GM21576 (cell line): ENCODE measurements around the gene SELENOI.
A peak's percentile ranks its signal among the peaks of the same experiment; 100 is the strongest.
"Not testable (repeated sequence)": the region's sequence is repeated elsewhere in the genome, so short reads cannot be mapped to it uniquely, and the experiment has no call there.

ENCODE experiments used
- ATAC-seq: cut with Tn5 transposase; IDR thresholded peaks from one replicate; pipeline ENCODE4 v1.9.1; 2021; ENCODE audit warnings: mild to moderate bottlenecking, moderate library complexity; ENCODE audit not compliant: unreplicated experiment

Gene SELENOI, protein sequence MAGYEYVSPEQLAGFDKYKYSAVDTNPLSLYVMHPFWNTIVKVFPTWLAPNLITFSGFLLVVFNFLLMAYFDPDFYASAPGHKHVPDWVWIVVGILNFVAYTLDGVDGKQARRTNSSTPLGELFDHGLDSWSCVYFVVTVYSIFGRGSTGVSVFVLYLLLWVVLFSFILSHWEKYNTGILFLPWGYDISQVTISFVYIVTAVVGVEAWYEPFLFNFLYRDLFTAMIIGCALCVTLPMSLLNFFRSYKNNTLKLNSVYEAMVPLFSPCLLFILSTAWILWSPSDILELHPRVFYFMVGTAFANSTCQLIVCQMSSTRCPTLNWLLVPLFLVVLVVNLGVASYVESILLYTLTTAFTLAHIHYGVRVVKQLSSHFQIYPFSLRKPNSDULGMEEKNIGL

DNA sequence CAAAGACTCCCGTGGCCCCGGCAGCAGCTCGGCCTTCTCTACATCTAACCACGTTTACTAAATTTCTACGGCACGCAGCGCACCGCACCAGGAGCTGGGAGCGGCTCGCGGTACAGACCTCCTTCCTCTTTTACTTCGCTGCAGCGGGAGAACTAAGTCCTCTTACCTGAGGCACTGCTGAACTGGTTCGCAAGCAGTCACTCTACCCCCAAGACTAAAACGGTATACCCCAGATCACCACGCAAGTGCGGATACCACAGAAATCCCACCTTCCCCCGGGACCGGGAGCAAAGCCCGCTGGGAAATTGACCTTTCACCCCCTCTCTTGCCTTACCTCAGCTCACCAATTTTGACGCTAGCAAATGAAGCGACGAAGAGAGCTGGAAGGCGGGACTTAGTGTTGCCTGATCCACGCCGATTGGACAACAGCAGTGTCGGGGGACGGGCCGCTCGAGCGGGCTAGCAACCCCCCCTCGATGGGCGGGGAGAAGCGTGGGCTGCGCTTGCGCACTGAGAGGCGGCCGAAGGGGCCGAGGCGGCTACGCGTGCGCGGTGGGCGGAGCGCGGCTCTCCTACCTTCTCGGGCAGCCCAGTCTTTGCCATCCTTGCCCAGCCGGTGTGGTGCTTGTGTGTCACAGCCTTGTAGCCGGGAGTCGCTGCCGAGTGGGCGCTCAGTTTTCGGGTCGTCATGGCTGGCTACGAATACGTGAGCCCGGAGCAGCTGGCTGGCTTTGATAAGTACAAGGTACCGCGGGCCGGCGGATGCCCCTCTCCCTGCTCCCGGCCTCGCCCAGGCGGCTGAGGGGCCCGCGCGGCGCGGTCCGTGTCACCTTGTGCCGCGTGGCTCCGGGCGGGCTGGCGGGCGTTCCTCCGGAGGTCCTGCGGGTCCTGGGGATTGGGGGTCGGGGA is at the start of gene SELENOI:
SELENOI (plus strand) TSS at position 599 of the 909 bp plus-strand sequence; CDS start at position 689, 90 bp downstream.
- ATAC-seq = peak; percentile 94

DNA sequence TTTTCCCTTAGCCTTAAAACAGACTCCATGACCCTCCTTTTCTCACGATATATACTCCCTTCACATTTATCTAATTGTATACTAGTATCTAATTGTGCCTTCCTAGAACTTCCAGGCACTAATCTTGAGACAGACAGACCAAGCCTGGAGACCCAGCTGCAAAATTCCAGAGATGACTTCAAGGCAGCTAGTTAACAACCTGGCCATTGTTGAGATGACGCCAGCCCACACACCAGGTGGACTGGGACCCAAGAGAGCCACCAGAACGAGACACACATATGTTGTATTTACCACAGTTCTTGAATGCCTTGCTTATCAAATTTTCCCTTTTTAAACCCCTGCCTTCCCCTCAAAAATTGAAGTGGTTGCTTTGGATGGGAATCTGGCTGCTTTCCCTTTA is 48.9 kb upstream of the SELENOI start:
- no peak for ATAC-seq

DNA sequence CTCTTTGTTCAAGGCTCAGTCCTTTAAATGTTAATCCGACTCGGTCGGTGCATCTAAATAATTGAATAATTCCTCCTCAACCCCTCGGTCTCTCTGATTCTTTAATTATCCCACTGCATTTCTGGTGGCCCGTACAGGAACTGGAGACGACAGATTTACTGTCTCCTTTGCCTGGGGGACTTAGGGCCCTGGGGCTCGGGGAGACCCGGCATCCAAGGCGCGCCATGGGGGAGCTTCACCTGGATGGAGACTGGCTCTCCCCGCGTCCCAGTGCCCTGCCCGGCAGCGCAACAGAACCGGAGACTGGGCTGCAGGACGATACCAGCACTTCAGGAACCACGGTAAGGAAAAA is 47.7 kb upstream of the SELENOI start:
- no peak for ATAC-seq

DNA sequence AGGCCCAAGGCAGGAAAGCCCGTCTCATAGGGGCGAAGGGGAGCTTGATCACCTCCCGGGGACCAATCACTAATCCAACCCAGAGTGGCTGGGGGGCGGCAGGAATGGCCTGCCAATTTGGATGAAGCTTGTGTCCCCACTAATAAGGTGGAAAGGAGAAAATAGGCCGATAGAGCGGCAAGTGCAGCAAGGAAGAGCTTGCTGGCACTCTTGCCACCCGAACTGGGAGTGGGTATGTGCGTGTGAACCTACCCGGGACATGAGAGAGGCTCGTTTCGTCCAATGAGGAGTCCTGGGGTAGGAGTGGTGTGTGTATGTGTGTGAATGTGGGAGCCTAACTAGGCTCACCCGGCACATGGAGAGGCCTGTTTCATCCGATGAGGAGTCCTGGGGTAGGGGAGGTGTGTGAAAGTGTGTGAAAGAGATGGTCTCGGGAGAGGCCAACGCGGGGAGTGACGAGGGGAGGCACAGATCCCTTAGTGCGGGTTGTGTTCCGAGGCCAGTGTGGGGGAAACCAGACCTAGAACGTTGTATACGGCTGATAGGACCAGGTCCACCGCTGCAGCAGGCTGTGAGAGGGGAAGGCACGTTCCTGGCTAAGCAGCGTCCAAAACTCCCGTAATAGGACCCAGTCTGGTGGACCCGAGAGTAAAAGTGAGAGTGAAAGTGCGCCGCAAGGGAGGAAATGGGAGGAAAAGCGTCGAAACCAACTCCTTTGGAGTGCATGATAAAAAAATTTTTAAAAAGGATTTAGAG is 47.1 kb upstream of the SELENOI start:
- no peak for ATAC-seq

DNA sequence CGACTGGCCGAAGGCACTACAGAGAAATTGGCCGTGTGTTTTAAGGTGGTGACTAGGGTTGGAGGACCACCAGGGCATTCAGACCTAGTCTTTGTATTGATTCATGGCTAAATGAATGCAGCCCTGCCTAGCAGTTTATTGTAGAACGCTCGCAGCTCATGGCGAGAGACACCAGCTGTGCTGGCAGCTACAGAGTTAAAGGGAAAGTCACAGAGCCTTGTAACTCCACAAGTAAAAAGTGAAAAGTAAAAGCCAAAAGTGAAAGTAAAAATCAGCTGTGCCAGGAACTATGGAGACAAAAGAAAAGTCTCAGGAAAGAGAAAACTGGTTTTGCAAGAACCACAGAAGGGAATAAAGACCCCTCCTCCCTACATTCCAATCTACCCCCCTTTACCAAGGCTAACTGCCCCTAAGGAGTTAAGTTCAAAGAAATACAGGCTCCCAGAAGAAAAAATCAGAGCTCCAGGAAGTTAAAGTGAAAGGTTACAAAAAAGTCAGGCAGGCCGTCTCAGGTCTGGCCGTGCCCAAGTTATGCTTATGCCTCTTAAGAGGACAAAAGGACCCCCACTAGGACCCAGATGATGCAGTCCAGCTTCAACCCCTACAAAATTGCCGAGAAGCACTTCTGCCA is 46.4 kb upstream of the SELENOI start:
- ATAC-seq = no peak

DNA sequence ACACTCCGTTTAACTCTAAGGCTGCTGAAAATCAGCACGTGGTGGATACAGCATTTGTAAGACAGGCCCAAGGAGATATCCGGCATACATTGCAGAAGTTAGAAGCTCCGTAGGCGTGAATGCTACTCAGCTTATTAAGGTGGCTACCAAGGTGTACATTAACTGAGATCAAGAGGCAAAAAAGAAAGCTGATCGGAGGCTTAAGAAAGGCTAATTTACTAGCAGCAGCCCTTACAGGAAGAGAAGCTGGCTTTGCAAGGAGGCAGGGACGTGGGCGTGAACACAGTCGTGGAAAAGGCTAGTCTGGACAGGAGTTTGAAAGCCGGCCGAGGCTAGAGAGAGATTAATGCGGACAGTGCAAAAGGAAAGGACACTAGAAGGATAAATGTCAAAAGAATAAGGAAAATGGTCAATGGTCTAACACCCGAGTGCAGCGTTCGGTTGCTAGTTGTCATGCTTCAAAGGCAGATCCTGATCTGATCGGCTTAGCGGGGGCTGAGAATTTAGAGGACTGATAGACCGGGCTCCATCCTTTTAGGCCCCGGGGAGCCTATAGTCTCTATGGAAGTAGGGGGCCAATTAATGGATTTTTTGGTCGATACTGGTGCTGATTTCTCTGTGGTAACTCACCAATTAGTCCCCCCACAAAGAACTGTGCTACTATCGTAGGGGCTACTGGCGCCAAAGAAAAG is 45.6 kb upstream of the SELENOI start:
- ATAC-seq = no peak

DNA sequence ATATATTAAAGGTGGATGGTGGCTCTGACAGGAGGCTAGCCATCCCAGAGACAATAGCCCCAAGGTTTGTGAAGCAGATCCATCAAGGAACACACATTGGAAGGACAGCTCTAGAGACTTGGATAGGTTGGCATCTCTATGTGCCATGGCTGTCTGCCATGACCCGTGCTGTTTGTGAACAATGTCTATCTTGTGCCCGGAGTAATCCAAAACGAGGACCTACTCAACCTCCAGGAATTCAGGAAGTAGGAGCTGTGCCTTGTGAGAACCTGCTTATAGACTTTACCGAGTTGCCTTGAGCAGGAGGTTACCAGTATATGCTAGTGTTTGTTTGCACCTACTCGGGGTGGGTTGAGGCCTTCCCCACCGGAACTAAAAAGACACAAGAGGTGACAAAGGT is 43.1 kb upstream of the SELENOI start:
- ATAC-seq = no peak

DNA sequence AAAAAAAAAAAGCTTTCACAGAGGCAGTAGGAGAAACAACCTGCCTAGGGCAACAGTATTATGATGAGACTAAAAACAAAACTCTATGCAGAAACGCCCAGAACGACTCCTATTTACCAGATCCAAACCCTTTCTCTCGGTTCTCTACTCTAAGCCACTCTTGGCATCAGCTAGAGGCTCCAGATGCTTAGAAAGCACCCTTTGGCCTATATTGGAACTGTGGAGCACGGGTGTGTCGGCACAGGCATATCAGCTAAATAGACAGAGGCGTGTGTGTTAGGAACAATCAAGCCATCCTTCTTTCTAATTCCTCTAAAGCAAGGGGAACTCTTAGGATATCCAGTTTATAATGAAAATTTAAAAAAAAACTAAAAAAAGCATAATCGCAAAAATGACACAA is 40.8 kb upstream of the SELENOI start:
- not testable (repeated sequence) for ATAC-seq

DNA sequence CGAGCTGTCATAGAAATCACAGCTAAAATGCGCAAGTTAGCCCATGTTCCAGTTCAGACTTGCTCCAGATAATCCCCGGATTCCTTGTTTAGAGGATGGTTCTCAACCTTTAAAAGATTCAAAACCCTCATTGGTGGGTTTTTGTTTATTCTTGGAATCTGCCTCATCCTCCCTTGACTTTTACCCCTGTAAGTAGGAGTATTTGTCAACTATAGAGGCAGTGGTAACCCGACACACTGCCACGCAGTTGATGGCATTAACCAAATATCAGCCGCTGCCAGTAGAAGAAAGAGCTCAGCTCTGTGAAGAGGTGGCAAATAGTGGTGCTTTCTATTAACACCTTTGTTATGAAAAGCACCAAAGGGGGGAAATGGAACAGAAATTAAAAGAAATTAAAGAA is 40.4 kb upstream of the SELENOI start:
- no peak for ATAC-seq

DNA sequence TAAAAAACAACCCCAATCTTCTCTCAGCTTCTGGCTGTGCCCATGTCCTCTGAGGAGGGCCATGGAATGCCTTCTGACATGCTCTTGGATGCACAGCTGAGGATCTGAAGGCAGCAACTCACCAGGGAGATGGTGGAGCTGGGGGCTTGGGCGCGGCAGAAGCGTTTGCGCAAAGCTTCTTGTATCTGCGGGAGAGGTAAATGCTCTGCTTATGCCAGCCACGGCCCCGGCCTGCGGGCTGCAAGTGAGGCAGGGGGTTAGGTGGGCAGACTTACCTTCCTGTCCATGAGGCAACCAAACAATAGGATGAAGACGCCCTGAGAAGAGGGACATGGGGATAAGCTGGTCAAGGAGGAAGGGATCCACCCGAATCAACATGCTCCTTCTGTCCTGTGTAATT is 36.0 kb upstream of the SELENOI start:
- ATAC-seq = no peak

DNA sequence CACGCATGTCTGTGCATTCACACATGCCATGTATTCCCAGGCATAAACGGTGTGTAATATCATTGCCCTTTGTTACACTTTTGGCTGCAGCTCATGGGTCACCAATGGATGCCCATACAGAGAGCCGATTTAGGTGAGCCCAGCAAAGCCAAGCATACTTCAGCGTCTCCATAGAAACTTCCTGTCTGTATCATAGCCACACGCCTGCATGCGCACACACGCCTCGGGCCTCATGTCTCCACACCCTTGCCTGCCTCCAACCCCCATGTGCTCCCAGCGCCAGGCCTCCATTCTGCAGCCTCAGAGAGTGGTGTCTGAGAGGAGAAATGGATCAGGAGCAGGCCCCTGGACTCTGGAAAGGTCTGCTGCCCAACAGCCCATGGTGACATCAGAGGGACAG is 33.5 kb upstream of the SELENOI start:
- no peak for ATAC-seq

DNA sequence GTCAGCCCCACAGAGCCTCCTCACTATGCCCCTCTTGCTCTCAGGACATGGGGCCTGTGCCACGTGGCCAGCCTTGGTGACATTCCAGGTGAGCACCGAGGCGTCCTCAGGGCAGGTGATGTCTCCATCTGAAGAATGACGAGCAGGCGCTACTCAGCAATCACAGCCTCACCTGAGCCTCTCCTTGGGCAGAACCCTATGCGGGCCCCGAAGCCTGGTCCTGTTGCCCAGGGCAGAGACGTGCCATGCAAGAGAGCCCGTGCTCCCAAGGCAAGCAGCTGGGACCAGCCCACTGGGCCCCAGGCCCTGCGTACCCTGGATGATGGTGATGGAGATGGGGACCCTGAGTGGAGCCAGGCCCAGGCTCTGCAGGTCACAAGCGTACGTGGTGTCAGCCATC is 32.5 kb upstream of the SELENOI start:
- no peak for ATAC-seq

DNA sequence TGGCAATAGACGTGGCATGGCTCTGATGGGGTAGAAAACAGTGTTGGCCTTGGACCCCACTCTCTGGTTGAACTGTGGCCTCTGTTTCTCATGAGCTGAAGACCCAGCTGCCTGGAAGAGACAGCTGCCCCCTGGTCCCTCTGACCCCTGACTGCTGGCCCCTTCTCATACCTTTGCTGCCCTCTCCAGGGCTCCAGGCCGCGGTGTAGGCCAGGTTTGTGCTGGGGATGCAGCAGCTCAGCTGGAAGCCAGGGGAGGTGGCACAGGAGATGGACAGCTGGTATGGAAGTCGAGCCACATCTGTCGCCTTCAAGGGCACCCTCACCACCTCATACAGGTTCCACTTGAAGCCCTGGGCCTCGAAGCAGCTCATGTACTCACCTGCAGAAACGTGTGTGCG is 31.7 kb upstream of the SELENOI start:
- no peak for ATAC-seq

DNA sequence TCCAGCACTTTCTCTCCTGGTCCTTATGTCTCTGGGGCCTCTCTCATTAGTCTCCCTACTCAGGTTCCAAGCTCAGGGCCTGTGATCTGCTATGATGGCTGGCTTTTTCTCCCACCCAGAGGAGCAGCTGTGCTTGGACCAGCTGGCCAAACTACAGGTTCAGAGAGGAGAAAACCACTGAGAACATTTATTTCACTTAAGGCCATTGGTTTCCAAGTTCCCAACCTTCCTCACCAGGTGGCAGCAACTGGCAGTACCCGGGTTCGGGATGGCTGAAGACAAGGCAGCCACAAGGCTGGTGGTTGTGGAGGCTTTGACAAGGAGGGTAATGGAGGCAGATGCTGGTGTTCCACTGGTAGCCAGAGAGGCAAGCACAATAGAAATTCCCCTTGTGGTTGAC is 29.9 kb upstream of the SELENOI start:
- no peak for ATAC-seq

DNA sequence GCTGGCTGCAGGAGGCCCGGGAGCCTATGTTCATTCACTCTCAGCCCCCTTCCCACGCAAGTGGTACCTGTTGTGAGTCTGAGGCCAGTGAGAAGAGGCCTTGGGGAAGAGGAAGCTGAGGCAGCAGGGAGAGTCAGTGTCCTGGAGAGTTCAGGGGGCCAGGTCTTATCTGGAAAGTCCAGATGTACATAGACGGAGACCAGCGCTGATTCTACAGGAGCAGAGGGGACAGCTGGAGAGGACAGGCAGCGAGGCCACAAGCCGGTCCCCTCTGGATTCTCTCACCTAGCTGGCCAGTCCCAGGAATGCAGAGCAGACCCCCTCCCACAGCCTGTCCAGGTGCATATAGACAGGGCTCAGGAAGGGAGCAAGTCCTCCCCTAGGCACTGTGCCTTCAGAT is 29.1 kb upstream of the SELENOI start:
- ATAC-seq = no peak

DNA sequence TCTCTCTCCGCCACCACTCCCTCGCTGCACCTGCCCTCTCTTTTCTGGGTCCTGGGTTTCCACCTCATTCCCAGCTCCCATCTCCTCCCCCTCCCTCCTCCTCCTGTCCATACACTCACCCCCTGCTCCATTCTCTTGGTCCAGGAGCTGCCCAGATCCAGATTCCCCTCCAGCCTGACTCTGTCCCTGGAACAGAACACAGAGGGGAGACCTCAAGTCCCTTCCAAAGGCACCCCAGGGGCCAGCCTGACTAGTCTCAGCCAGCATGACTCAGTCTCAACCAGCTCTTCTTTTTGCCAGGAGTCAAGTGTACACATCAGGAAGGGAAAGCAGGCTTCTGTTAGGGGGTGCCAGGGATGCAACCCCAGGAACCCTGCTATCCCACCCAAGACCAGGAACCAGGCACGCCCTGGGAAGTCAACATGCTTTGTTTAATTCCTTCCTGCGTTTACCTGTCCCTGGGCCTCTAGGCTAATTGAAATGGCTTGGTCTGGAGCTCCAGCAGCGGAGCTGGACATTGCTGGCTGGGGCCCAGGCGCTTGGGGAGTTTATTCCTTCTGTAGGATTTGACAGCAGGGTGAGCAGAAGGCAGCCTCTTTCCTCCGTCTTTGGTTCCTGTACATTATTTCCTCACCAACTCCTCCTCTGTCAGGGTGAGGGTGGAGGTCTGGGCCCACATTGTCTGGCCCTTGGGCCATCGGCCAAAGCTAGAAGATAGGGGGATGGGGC is 28.4 kb upstream of the SELENOI start:
- ATAC-seq = no peak

DNA sequence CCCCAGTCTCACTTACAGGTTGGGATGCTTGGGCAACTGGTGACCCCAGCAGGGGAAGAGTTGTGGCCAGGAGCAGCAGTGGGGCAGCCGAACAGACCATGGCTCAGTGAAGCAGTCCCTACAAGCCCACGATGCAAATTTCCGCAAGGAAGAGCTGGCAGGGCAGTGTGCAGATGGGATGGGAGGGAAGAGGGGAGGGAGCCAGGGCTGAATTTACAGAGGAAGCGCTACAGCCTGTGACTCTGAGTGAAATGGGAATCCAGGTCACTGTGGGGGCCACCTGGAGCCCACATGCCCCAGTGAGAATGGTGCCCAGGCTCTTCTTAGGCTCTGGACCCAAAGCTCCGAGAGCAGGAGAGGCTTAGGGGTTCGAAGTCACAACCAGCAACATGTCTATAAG is 27.0 kb upstream of the SELENOI start:
- ATAC-seq = no peak

DNA sequence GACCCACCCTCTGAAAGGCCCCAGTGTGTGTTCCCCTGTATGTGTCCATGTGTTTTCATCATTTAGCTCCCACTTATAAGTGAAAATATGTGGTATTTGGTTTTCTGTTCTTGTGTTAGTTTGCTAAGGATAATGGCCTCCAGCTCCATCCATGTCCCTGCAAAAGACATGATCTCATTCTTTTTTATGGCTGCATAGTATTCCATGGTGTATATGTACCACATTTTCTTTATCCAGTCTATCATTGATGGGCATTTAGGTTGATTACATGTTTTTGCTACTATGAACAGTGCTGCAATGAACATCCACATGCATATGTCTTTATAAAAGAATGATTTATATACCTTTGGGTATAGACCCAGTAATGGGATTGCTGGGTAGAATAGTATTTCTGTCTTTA is 21.5 kb upstream of the SELENOI start:
- ATAC-seq = not testable (repeated sequence)

DNA sequence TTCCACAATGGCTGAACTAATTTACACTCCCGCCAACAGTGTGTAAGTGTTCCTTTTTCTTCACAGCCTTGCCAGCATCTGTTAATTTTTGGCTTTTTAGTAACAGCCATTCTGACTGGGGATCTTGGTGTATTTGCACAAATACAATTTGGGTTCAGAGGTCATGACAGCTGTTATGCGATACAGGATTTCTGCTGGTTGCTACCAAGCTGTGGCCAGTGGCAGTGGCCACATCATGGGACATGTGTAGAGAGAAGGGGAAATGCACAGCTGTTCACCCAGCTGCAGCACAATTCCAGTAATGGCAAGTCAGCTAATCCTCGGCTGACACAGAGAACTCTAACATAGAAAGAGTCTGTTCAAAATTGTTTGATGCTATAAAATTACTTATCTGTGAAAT is 21.0 kb upstream of the SELENOI start:
- no peak for ATAC-seq

DNA sequence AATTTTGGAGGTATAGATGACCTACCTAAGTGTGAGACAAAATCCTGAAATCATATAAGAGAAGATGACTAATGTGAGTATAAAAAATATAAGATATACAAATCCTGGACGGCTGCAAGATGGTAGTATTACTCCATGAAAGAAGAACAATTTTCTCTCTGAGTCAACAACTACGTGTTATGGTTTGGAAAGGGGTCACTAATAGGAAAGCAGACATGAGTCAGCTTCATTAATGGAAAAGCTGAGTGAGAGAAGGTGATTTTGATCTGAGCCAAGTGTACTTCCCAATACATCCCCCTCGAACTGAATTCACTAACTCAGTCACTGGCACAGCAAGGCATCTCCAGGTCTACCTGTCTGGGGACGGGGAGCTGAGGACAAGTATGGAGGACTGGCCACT is 20.1 kb upstream of the SELENOI start:
- no peak for ATAC-seq
